Measurements from ENCODE around the gene UGT1A6. TPM values are rescaled to one million over a fixed set of nuclear protein-coding genes. Genes with fewer than 3 reads are reported as not detected.

The UGT1A6 gene
- total RNA-seq, 1 experiment from 2014 or later: 2.2 TPM

- DNase-seq (peak; percentile 21), ATAC-seq (no peak)
- ChIA-PET CTCF (no interaction called here), POLR2A (ENCODE audit: unreplicated experiment) (no interaction called here)
- Histone ChIP-seq H3K27ac (ENCODE audit: low read length) (peak overlapping the region; percentile 73), H3K9me2 (replicated peaks; ENCODE audit: low read length) (no peaks in the 10 kb centered on the region), H4K20me1 (ENCODE audit: low read length) (no peaks in the 10 kb centered on the region), H2AFZ (ENCODE audit: low read length) (no peak overlapping the region), H3K4me1 (ENCODE audit: insufficient read depth, low read length) (peaks cover 38% of the 10 kb centered on the region), H3F3A (ENCODE audit: low read length, unreplicated experiment) (no peaks in the 10 kb centered on the region), H3K79me2 (ENCODE audit: low read length) (no peaks in the 10 kb centered on the region), H3K4me2 (ENCODE audit: low read length) (peak overlapping the region; percentile 63; the same call in 1 of the 2 replicates), H3K27me3 (ENCODE audit: low read length) (no peaks in the 10 kb centered on the region), H3K4me3 (ENCODE audit: low read length) (no peak overlapping the region), H3K36me3 (ENCODE audit: low read depth, low read length) (no peaks in the 10 kb centered on the region), H3K9ac (ENCODE audit: low read length) (no peak overlapping the region), H3K9me3 (ENCODE audit: low read length) (no peaks in the 10 kb centered on the region)
- intact Hi-C loops (cut with micrococcal nuclease): loop anchor here (2.0 kb wide), 1 partner anchor 15 kb away; no protein-coding TSS in a partner anchor
- BruUV-seq (replicated peaks): no TSS peak
- TF ChIP-seq EZH2phosphoT487 (IDR thresholded peaks at IDR 0.05; ENCODE audit: borderline replicate concordance, low read length) (no peak), EZH2 (IDR thresholded peaks at IDR 0.05; ENCODE audit: low read length, unreplicated experiment) (no peak)
- TF ChIP-seq, protein P1, sequence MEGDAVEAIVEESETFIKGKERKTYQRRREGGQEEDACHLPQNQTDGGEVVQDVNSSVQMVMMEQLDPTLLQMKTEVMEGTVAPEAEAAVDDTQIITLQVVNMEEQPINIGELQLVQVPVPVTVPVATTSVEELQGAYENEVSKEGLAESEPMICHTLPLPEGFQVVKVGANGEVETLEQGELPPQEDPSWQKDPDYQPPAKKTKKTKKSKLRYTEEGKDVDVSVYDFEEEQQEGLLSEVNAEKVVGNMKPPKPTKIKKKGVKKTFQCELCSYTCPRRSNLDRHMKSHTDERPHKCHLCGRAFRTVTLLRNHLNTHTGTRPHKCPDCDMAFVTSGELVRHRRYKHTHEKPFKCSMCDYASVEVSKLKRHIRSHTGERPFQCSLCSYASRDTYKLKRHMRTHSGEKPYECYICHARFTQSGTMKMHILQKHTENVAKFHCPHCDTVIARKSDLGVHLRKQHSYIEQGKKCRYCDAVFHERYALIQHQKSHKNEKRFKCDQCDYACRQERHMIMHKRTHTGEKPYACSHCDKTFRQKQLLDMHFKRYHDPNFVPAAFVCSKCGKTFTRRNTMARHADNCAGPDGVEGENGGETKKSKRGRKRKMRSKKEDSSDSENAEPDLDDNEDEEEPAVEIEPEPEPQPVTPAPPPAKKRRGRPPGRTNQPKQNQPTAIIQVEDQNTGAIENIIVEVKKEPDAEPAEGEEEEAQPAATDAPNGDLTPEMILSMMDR (conservative IDR thresholded peaks at IDR 0.05; ENCODE audit: low read depth, low read length): no peak
These were observed 952 bp upstream of the UGT1A6 start for GRCh38 chr2:233691443-233692433.

DNA sequence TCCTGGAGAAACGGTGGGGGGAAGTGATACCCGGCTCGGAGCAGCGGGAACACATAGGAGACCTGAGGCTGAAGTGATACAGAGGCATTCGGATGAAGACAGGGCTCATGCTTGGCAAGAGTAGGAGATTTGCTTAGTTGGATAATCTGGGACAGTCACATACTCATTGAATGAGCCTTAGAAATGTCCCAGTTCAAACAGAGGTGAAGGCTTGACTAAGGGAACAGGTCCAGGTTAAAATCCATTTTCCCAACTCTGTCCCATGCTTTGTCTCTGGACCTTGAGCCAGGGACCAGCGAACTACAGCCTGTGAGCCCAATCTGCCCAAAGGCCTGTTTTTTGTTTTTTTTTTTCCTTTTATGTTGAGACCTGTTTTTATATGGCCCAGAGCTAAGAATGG is 1.3 kb downstream of the UGT1A6 start:
- Histone ChIP-seq H3K9me3 (ENCODE audit: low read length) (no peaks in the 10 kb centered on the region), H3K9ac (ENCODE audit: low read length) (no peak overlapping the region)

More for the DNA sequence above, 1.3 kb downstream of the UGT1A6 start:
- Histone ChIP-seq H3K4me2 (ENCODE audit: low read length) (no peak overlapping the region), H3K4me3 (ENCODE audit: low read length) (no peak overlapping the region), H3K4me1 (ENCODE audit: insufficient read depth, low read length) (peaks cover 31% of the 10 kb centered on the region), H3K27ac (ENCODE audit: low read length) (no peak overlapping the region), H4K20me1 (ENCODE audit: low read length) (no peaks in the 10 kb centered on the region), H3K79me2 (ENCODE audit: low read length) (no peaks in the 10 kb centered on the region), H2AFZ (ENCODE audit: low read length) (no peak overlapping the region), H3K36me3 (ENCODE audit: low read depth, low read length) (no peaks in the 10 kb centered on the region), H3K27me3 (ENCODE audit: low read length) (no peaks in the 10 kb centered on the region), H3F3A (ENCODE audit: low read length, unreplicated experiment) (no peaks in the 10 kb centered on the region), H3K9me2 (replicated peaks; ENCODE audit: low read length) (no peaks in the 10 kb centered on the region)
- TF ChIP-seq, protein P1 (conservative IDR thresholded peaks at IDR 0.05; ENCODE audit: low read depth, low read length): no peak
- TF ChIP-seq EZH2phosphoT487 (IDR thresholded peaks at IDR 0.05; ENCODE audit: borderline replicate concordance, low read length) (no peak), EZH2 (IDR thresholded peaks at IDR 0.05; ENCODE audit: low read length, unreplicated experiment) (no peak)
- no TSS peak for BruUV-seq (replicated peaks)
- ChIA-PET POLR2A (ENCODE audit: unreplicated experiment) (no interaction called here), CTCF (no interaction called here)
- intact Hi-C loops (cut with micrococcal nuclease): no loop called here
- no peak for ATAC-seq
- DNase-seq: no peak

Measured in PC-3 (cell line).